GM18873 (cell line): ENCODE results near the gene STRIP2.
"Not testable (repeated sequence)": the region's sequence is repeated elsewhere in the genome, so short reads cannot be mapped to it uniquely, and the experiment has no call there.

Experiments used
- ATAC-seq: cut with Tn5 transposase; IDR thresholded peaks from one replicate; pipeline ENCODE4 v1.9.1; 2021; ENCODE audit warnings: mild to moderate bottlenecking, moderate library complexity, moderate number of reproducible peaks; ENCODE audit not compliant: unreplicated experiment, low FRiP score

Gene STRIP2

DNA sequence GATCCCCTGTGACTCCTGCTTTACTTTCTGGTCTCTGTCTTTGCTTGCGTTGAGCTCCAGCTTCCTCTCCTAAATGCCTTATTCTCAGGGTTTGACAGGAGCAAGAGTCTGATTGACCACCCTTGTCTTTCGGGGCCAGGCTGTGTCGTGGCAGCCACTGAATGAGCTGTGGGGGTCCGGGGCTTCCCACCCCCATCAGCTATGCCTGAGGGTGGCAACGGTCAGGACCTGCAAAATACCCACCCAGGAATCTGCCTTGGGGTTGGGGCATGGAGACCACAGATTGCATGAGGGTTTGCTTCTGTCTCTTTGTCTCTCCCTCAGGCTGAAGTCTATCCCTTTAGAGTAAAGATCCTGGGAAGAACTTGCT lies 88.7 kb downstream of the STRIP2 start:
- no peak for ATAC-seq

GRCh38 chr7:129523924-129524323 lies 89.7 kb downstream of the STRIP2 start:
- ATAC-seq = no peak

DNA sequence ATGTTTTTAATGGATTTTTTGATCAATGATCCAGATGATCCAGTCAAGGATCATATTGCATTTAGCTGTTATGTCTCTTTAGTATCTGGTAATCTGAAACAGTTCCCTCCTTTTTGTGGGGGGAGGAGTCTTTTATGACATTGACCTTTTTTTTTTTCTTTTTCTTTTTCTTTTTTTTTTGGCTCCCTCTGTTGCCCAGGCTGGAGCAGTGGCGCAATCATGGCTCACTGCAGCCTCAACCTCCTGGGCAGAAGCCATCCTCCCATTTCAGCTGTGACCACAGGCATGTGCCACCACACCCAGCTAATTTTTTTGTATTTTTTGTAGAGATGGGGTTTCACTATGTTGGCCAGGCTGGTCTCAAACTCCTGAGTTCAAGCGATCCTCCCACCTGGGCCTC lies 90.2 kb downstream of the STRIP2 start:
- ATAC-seq = not testable (repeated sequence)

DNA sequence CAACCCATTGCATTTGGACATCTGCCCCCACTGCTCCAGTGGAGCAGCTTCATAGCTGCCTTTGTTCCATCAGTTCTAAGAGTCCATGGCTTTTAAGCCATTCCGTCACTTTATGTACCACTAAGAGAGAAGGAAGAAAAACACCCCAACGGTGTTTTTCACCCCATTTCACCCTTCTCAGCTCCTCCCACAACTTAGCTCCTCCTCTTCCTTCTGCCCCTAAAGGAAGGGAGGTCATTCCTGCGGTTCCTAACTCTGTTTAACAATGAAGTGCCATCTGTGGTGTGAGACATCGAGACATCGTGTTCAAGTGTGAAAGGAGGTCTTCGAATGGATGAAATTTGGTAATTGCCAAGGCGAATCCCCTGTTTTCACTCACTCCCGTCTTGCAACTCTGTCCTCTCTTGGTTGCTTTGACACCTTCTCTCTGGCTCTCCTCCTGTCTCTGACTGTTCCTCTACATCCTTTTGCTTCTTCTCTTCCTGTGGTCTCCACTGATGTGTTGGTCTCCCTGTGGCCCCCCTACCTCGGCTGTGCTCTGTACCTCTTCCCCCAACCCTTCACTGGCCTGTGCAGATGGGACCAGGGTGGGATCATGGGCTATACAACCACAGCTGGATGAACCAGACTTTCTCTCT lies 91.1 kb downstream of the STRIP2 start:
- ATAC-seq = no peak

- ATAC-seq = no peak
Observed at GRCh38 chr7:129529643-129530042, 95.4 kb downstream of the STRIP2 start.

DNA sequence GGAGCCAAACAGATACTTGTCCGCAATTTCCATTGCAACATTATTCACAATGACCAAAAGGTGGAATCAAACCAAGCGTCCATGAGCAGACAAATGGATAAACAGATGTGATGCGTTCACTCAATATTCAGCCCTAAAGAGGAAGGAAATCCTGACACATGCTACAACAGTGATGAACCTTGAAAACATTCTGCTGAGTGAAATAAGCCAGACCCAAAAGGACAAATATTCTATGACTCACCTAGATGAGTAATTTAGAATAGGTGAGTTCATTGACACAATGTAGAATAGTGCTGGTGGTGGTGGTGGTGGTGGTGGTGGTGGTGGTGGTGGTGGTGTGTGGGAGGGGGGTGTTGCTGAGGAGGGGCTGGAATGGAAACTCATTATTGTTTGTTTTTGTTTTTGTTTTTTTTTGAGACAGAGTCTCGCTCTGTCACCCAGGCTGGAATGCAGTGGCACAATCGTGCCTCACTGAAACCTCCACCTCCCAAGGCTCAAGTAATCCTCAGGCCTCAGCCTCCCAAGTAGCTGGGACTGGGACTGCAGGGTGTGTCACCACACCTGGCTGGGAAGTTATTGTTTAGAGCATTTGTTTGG lies 96.7 kb downstream of the STRIP2 start:
- ATAC-seq = no peak

DNA sequence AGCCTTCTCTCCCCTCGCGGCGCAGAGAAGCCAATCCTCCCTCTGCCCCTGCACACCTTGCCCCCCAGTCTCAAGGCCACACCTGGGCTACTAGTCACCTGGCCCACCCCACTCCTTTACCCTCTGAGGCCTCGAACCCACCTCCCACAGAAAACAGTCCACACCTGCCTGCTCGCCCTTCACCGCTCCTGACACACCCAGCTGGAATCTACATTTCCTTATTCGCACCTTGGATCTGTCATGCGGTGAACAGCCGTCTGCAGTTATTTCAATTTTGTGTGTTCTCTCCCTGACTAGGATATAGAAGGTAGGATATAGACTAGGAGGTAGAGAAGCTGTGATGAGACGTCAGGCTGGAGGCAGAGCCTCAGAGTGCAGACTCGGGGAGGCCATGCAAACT lies 97.5 kb downstream of the STRIP2 start:
- no peak for ATAC-seq

- ATAC-seq = no peak
Observed at GRCh38 chr7:129532375-129532774, 98.1 kb downstream of the STRIP2 start.

DNA sequence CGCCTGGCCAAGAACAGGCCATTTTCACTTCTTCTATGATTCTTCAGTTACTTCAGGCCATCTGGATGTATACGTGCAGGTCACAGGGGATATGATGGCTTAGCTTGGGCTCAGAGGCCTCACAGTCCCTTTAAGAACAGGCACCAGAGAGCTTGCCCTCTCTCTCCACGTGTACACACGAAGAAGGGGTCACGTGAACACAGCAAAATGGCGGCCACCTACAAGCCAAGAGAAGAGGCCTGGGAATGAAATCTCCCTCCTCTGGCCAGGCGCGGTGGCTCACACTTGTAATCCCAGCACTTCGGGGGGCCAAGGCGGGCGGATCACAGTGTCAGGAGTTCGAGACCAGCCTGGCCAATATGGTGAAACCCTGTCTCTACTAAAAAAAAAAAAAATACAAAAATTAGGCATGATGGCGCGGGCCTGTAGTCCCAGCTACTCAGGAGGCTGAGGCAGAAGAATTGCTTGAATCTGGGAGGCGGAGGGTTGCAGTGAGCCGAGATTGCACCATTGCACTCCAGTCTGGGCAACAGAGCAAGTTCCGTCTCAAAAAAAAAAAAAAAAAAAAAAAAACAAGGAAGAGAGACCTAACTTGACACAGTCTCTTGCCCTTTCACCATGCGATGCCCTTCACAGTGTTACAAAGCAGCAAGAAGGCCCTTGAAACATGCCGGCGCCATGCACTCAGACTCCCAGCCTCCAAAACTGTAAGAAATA lies 100.5 kb downstream of the STRIP2 start:
- ATAC-seq = not testable (repeated sequence)

DNA sequence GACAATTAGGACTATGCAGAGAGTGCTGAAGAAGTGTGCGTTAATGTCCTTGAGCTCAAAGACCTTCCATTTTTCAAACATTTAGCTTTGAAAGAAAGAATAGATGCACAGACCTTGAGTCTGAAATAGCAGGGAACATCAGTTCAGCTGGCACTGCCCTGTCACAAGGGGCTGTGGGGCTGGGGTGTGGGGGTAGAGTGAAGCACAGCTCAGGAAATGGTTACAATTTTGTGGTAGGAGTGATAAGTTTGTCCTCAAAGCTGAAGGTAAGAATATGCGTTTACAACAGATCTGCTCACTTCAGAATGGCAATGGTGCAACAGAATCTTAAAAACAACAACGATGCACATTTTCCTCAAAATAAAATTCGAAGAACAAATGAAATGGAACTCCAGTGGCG lies 101.7 kb downstream of the STRIP2 start:
- ATAC-seq = no peak

GRCh38 chr7:129536323-129536722 lies 102.1 kb downstream of the STRIP2 start:
- no peak for ATAC-seq
